Measurements from ENCODE around the gene NT5DC4.

NT5DC4 gene

DNA sequence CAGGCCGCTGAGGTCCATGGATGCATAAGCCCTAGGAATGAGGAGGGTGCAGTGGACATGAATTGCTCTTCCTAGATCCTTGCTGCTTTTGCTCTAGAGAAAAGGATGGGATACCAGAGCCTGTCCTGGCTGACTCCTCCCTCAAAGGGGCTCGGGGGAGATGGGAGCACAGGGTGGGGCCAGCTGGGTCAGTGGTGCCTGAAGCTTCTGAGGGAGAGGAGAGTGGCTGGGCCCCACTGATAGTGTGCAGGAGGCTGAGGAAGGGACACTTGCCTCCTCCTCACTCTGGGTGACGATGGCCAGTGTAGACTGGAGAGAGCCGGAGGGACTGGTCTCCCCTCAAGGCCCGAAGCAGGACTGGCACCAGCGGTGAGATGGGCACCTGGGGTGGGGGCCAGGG lies at the start of gene NT5DC4:
Gene NT5DC4 (plus strand): TSS at position 236 of the 400 bp plus-strand sequence. CDS start 60 bp downstream, at position 296.
- no peak for DNase-seq (ENCODE audit: low read depth)

- DNase-seq (ENCODE audit: low read depth) = no peak
Observed at GRCh38 chr2:112671801-112672200, 49.0 kb upstream of the NT5DC4 start.

DNA sequence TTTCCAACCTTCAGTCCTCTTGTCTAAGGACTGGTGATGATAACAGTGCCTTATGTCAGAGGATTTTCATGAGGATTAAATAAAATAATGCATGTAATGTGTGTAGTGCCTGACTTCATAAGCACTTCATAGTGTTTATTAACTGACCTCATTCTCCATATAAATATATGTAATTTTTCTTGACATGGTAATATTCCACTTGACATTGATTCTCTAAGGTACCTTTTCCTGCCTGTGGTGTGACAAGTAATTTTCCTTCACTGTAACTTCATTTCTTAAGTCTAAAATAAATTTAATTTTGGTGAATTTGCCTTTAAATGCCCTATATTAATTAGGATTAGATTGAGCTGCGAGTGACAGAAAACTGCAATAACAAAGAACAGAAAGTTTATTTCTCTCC lies 47.8 kb upstream of the NT5DC4 start:
- no peak for DNase-seq (ENCODE audit: low read depth)

- DNase-seq (ENCODE audit: low read depth) = no peak
Observed at GRCh38 chr2:112674229-112674628, 46.6 kb upstream of the NT5DC4 start.

GRCh38 chr2:112679484-112679883 lies 41.3 kb upstream of the NT5DC4 start:
- no peak for DNase-seq (ENCODE audit: low read depth)

GRCh38 chr2:112680666-112681101 lies 40.1 kb upstream of the NT5DC4 start:
- no peak for DNase-seq (ENCODE audit: low read depth)

- DNase-seq (ENCODE audit: low read depth) = no peak
Observed at GRCh38 chr2:112682101-112682500, 38.7 kb upstream of the NT5DC4 start.

- DNase-seq (ENCODE audit: low read depth) = no peak
Observed at GRCh38 chr2:112683550-112684414, 37.0 kb upstream of the NT5DC4 start.

- DNase-seq (ENCODE audit: low read depth) = no peak
Observed at GRCh38 chr2:112684415-112684775, 36.4 kb upstream of the NT5DC4 start.

- no peak for DNase-seq (ENCODE audit: low read depth)
Observed at GRCh38 chr2:112685271-112685884, 35.4 kb upstream of the NT5DC4 start.

- DNase-seq (ENCODE audit: low read depth) = no peak
Observed at GRCh38 chr2:112686348-112687217, 34.2 kb upstream of the NT5DC4 start.

DNA sequence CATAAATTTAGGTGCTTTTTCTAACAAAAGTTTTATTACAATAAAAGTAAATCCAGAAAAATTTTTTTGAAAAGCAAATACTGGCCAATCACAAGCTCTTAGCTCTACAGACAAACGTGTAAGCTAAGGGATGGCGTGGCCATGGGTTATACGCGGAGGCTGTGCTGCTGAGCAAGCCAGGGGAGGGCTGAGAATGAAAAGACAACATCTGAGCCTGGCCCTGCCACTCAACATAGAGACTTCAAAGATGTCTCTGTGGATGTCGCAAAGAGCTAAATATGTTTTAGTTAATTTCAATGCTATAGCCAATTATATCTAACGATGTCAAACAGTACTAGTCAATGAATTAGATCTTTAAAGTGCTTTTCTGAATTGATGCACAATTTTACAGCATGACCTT lies 33.3 kb upstream of the NT5DC4 start:
- DNase-seq (ENCODE audit: low read depth) = no peak

DNA sequence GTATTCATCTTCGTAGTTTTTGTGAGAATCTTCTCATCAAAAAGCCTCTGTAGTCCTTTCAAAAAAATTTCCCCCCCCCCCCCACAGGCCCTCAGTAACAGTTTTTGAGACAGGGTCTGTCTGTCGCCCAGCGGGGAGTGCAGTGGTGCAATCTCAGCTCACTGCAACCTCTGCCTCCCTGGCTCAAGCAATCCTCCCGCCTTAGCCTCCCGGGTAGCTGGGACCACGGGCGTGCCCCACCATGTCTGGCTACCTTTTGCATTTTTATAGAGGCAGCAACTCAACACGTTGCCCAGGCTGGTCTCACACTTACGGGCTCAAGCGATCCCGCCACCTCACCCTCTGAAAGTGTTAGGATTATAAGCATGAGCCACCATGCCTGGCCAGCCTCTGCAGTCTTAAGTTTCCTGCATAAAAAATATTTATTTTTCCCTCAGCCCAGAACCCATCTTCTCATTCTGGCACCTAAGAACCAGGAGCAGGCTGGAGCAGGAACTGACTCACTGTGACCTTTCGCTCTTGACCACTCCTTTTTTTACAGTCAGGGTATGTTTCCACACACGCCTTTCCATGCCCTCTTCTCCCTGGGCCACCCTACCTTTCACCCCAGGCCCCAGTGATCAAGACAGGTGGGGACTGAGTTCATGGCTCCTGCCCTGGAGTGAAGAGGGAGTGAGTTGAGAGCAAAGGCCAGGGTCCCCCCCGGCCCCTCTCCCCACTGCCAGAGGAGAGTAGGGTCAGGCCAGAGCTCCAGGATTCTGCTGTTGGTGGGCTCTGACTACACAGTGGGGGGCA lies 32.5 kb upstream of the NT5DC4 start:
- DNase-seq (ENCODE audit: low read depth) = no peak

- peak; percentile 42 for DNase-seq (ENCODE audit: low read depth)
Observed at GRCh38 chr2:112690853-112691401, 29.9 kb upstream of the NT5DC4 start.

- no peak for DNase-seq (ENCODE audit: low read depth)
Observed at GRCh38 chr2:112691881-112692281, 28.9 kb upstream of the NT5DC4 start.

DNA sequence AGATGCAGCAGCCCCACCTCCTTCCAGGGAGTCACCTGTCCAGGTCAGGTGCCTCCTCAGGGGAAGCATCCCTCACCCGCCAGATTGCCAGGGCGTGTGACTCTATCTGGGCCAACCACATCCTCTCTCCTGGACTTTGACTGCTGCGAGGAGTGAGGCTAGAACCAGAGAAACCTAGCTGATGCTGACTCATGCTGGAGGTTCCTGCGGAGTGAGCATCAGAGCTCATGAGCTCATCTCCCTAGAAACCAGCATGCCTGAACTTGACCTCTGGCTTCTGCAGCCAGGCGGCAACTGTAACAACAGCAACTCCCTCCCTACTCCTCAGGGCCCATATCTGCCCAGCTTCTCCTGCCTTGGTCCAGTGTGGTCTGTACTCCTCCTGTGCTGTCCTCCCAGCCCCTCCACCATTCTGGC lies 28.3 kb upstream of the NT5DC4 start:
- peak; percentile 28 for DNase-seq (ENCODE audit: low read depth)

DNA sequence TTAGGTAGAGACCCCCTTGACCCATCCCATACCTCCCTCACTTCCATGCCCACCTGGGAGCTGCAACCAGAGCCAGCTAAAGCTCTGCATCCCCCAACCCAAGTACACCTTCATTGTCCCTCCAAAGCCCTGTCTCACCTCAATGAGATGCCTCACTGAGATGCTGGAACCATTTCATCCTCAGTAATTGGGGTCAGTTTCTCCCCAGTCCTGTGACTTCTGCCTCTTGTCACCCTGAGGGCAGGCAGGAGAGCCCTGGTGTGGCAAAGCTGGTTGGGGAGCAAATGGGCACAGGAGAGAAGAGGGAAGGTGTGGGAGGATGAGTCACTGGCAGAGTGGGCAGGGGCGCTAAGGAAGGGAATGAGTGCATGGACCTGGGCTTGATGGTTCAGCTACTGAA lies 27.9 kb upstream of the NT5DC4 start:
- peak; percentile 16 for DNase-seq (ENCODE audit: low read depth)

DNA sequence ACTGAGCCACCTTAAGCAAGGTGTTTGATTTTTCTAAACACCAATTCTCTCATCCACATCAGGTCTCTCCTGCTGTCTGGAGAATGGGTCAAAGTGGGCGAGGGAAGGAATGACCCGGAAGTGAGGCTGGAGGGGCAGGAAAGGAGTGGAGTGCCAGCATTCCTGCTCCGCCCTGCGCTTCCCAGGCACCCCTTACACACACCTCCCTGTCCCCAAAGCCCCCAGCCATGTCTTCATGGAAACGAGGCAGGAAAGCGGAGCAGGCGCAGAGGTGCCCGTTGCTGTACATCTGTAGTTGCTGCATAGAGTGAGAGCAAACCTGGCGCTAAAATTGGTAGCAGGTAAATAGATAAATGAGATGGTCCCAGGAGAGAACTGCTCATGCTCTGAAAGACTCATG lies 27.2 kb upstream of the NT5DC4 start:
- DNase-seq (ENCODE audit: low read depth) = no peak

DNA sequence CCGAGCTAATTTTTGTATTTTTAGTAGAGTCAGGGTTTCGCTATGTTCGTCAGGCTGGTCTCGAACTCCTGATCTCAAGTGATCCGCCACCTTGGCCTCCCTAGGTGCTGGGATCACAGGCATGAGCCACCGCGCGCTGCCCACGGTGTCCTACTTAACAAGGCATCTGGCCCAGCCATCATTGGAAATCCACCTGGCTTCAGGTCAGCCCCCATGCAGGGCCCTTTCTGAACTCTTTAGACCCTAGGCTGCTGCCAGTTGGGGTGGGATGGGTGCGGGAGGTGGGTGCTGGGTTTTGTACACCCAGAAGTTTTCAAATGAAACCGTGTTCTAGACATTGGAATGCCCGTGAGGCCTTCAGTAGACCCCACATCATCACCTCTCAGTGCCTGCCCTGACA lies 26.6 kb upstream of the NT5DC4 start:
- no peak for DNase-seq (ENCODE audit: low read depth)

GRCh38 chr2:112698834-112699515 lies 21.8 kb upstream of the NT5DC4 start:
- DNase-seq (ENCODE audit: low read depth) = no peak
